HepG2 (cell line): ENCODE measurements around the gene WNT2B. TPM values are rescaled to one million over a fixed set of nuclear protein-coding genes. Genes with fewer than 3 reads are reported as not detected.

ENCODE experiments used
- CSRNP2 ChIP-seq: sonication (generic); formaldehyde crosslinking; conservative IDR thresholded peaks from 2 replicates; pipeline ENCODE4 v1.8.0; 2022; ENCODE audit warnings: low read depth, missing genetic modification reagents
- NFYB ChIP-seq: sonication (generic); formaldehyde crosslinking; IDR thresholded peaks from 2 replicates; pipeline ENCODE4 v1.4.0; 2020; ENCODE audit warnings: missing genetic modification reagents
- TRIM22 ChIP-seq: fragments of 450-650 bp; IDR thresholded peaks from 2 replicates; pipeline ENCODE4 v1.6.1; 2017
- ZBED4 ChIP-seq: sonication (generic); formaldehyde crosslinking; IDR thresholded peaks from 2 replicates; pipeline ENCODE4 v1.4.0; 2020; ENCODE audit warnings: missing genetic modification reagents, borderline replicate concordance
- ZMAT3 ChIP-seq: sonication (generic); formaldehyde crosslinking; conservative IDR thresholded peaks from 2 replicates; pipeline ENCODE4 v1.7.0; 2021; ENCODE audit warnings: missing genetic modification reagents
- ZNF136 ChIP-seq: sonication (generic); formaldehyde crosslinking; IDR thresholded peaks from 2 replicates; pipeline ENCODE4 v1.8.1; 2022; ENCODE audit warnings: low read depth, mild to moderate bottlenecking, moderate library complexity, missing genetic modification reagents
- ZNF512B ChIP-seq: sonication (generic); formaldehyde crosslinking; IDR thresholded peaks from 2 replicates; pipeline ENCODE4 v1.5.1; 2020; ENCODE audit warnings: missing genetic modification reagents, mild to moderate bottlenecking, borderline replicate concordance
- polyA plus RNA-seq, 8 experiments: library from polyadenylated mRNA; depleted of rRNA in 3 of 8; stranded (reverse) in 7 of 8; unstranded in 1 of 8; fragments of >200 nt; fragmentation: Illumina TruSeq in 4 of 8; extraction: Trizol in 4 of 8; gene quantifications; 2 replicates each; pipeline versions ENCODE4 v1.2.1 to v1.2.3, GENCODE V29; 2011 to 2016; ENCODE audit warnings: low read depth in 4 of 8, missing spikeins in 1 of 8, mixed read lengths in 1 of 8; ENCODE audit not compliant: insufficient read depth in 1 of 8
- total RNA-seq, 5 experiments: library from RNA; depleted of rRNA; stranded (reverse); fragments of >200 nt; fragmentation: Illumina TruSeq; extraction: Trizol; gene quantifications; 2 replicates each; pipeline ENCODE4 v1.2.3, GENCODE V29; 2016; ENCODE audit warnings: low read depth in 1 of 5

WNT2B gene
- total and polyA plus RNA-seq, 2 of the 13 experiments (the other 11 are each of a cell fraction or from before 2014, with no cell fraction given) = 0.11 to 0.32 TPM

GRCh38 chr1:112524986-112525385 lies 16.2 kb downstream of the WNT2B start (continued):
- TF ChIP-seq CSRNP2 = no peak
- TF ChIP-seq ZMAT3 (CRISPR knock-in tag) = no peak
- no peak for TF ChIP-seq ZNF512B (CRISPR knock-in tag)
- no peak for TF ChIP-seq TRIM22
- TF ChIP-seq ZBED4 (CRISPR knock-in tag) = no peak
- no peak for TF ChIP-seq ZNF136
- TF ChIP-seq NFYB (CRISPR knock-in tag) = no peak
